Myocyte (in vitro differentiated cells): Measurements from ENCODE around the gene LCTL. TPM values are rescaled to one million over a fixed set of nuclear protein-coding genes. Genes with fewer than 3 reads are reported as not detected.

ENCODE experiments used
- DNase-seq: peaks from one replicate; pipeline ENCODE4 v3.0.0-alpha.2; 2012; ENCODE audit warnings: low read depth
- polyA plus RNA-seq: library from polyadenylated mRNA; unstranded; fragments of >200 nt; gene quantifications from one replicate; pipeline ENCODE4 v1.2.1, GENCODE V29; 2012; ENCODE audit warnings: missing spikeins
- total RNA-seq: library from RNA; depleted of rRNA; stranded (reverse); fragments of >200 nt; gene quantifications from 2 replicates; pipeline ENCODE4 v1.2.3, GENCODE V29; 2014

The LCTL gene
- 0.13 TPM in 1 of 2 replicates, not detected in the other for total RNA-seq
- polyA plus RNA-seq = 0.15 TPM

- DNase-seq = peak; percentile 71
These were observed at the start of gene LCTL for GRCh38 chr15:66565741-66566144. Gene LCTL (minus strand): TSS chr15:66565998. CDS start chr15:66565365, 633 bp downstream.

- no peak for DNase-seq
These were observed 49.4 kb upstream of the LCTL start for GRCh38 chr15:66614951-66615760.

- DNase-seq = no peak
These were observed 48.7 kb upstream of the LCTL start for GRCh38 chr15:66614456-66614855.

GRCh38 chr15:66613743-66614142, 47.9 kb upstream of the LCTL start:
- no peak for DNase-seq

- DNase-seq = peak; percentile 42
These were observed 45.7 kb upstream of the LCTL start for GRCh38 chr15:66611257-66612053.

GRCh38 chr15:66609876-66610275, 44.1 kb upstream of the LCTL start:
- DNase-seq = no peak

- no peak for DNase-seq
These were observed 43.1 kb upstream of the LCTL start for GRCh38 chr15:66608881-66609280.

- no peak for DNase-seq
These were observed 42.4 kb upstream of the LCTL start for GRCh38 chr15:66608159-66608558.

GRCh38 chr15:66603301-66604179, 37.7 kb upstream of the LCTL start:
- DNase-seq = peak; percentile 58

- DNase-seq = no peak
These were observed 35.7 kb upstream of the LCTL start for GRCh38 chr15:66601521-66601920.

GRCh38 chr15:66600240-66600627, 34.4 kb upstream of the LCTL start:
- DNase-seq = no peak

- DNase-seq = no peak
These were observed 33.9 kb upstream of the LCTL start for GRCh38 chr15:66599536-66600239.

- no peak for DNase-seq
These were observed 32.5 kb upstream of the LCTL start for GRCh38 chr15:66598095-66598815.

- DNase-seq = no peak
These were observed 30.2 kb upstream of the LCTL start for GRCh38 chr15:66595931-66596545.

GRCh38 chr15:66595332-66595731, 29.5 kb upstream of the LCTL start:
- DNase-seq = no peak

GRCh38 chr15:66594836-66595235, 29.0 kb upstream of the LCTL start:
- DNase-seq = no peak

GRCh38 chr15:66594344-66594743, 28.5 kb upstream of the LCTL start:
- DNase-seq = no peak

- no peak for DNase-seq
These were observed 27.5 kb upstream of the LCTL start for GRCh38 chr15:66593219-66593780.

GRCh38 chr15:66592505-66593218, 26.9 kb upstream of the LCTL start:
- DNase-seq = no peak
